Neuronal stem cell (in vitro differentiated cells): ENCODE results near the gene MEGF9.
"Not testable (repeated sequence)": the region's sequence is repeated elsewhere in the genome, so short reads cannot be mapped to it uniquely, and the experiment has no call there.

Experiments
- DNase-seq: peaks from one replicate; pipeline ENCODE4 v3.0.0-alpha.2; 2013; ENCODE audit warnings: low spot score
- H2AFZ ChIP-seq: one replicate; pipeline ENCODE4 v1.6.1; 2013; ENCODE audit warnings: mild to moderate bottlenecking, low read length, inconsistent platforms
- H2AK5ac ChIP-seq: 2 replicates; pipeline ENCODE4 v1.6.1; 2013; ENCODE audit warnings: low read depth, mild to moderate bottlenecking, inconsistent platforms, low read length, moderate library complexity, mixed read lengths
- H2BK120ac ChIP-seq: 2 replicates; pipeline ENCODE4 v1.6.1; 2013; ENCODE audit warnings: low read depth, mild to moderate bottlenecking, inconsistent platforms, low read length, moderate library complexity, mixed read lengths
- H2BK12ac ChIP-seq: one replicate; pipeline ENCODE4 v1.6.1; 2013; ENCODE audit warnings: low read length, inconsistent platforms
- H2BK15ac ChIP-seq: 2 replicates; pipeline ENCODE4 v1.6.1; 2013; ENCODE audit warnings: mild to moderate bottlenecking, low read length, inconsistent platforms, mixed read lengths
- H2BK5ac ChIP-seq: one replicate; pipeline ENCODE4 v1.6.1; 2013; ENCODE audit warnings: inconsistent platforms, mild to moderate bottlenecking, low read length, moderate library complexity
- H3K14ac ChIP-seq: one replicate; pipeline ENCODE4 v1.6.1; 2013; ENCODE audit warnings: low read length, inconsistent platforms
- H3K18ac ChIP-seq: 2 replicates; pipeline ENCODE4 v1.6.1; 2013; ENCODE audit warnings: low read length, inconsistent platforms
- H3K23ac ChIP-seq: 2 replicates; pipeline ENCODE4 v1.6.1; 2013; ENCODE audit warnings: low read depth, mild to moderate bottlenecking, mixed read lengths, low read length, inconsistent platforms; ENCODE audit not compliant: poor library complexity
- H3K27ac ChIP-seq: replicated peaks from 3 replicates; pipeline ENCODE4 v1.5.1; 2013; ENCODE audit warnings: low read length, inconsistent platforms
- H3K27me3 ChIP-seq, 3 experiments: 2 replicates each; pipeline ENCODE4 v1.6.1; 2013; ENCODE audit warnings: low read length in 3 of 3, mild to moderate bottlenecking in 2 of 3, inconsistent platforms in 1 of 3, low read depth in 1 of 3, mixed read lengths in 1 of 3, moderate library complexity in 1 of 3; ENCODE audit not compliant: control insufficient read depth in 3 of 3, insufficient read depth in 3 of 3
- H3K36me3 ChIP-seq, 2 donors: replicated peaks in 1 of 2; 2 replicates each; pipeline ENCODE4 v1.6.1; 2013; ENCODE audit warnings: low read length in 2 of 2; ENCODE audit not compliant: control insufficient read depth in 2 of 2, insufficient read depth in 2 of 2
- H3K4ac ChIP-seq: 2 replicates; pipeline ENCODE4 v1.6.1; 2013; ENCODE audit warnings: inconsistent platforms, mild to moderate bottlenecking, low read length, moderate library complexity
- H3K4me1 ChIP-seq, 2 donors: 1 replicate in 1 of 2; 2 replicates in 1 of 2; pipeline ENCODE4 v1.6.1; 2013; ENCODE audit warnings: low read length in 2 of 2, low read depth in 1 of 2; ENCODE audit not compliant: control insufficient read depth in 2 of 2, insufficient read depth in 1 of 2
- H3K4me2 ChIP-seq: one replicate; pipeline ENCODE4 v1.6.1; 2013; ENCODE audit warnings: mild to moderate bottlenecking, low read length, inconsistent platforms; ENCODE audit not compliant: insufficient read depth, poor library complexity, severe bottlenecking
- H3K4me3 ChIP-seq, 2 donors: 2 replicates each; pipeline ENCODE4 v1.5.1; 2013; ENCODE audit warnings: low read length in 2 of 2, mild to moderate bottlenecking in 2 of 2, inconsistent platforms in 1 of 2, moderate library complexity in 1 of 2
- H3K79me1 ChIP-seq: one replicate; pipeline ENCODE4 v1.6.1; 2013; ENCODE audit warnings: low read depth, mild to moderate bottlenecking, inconsistent platforms, low read length, moderate library complexity
- H3K9ac ChIP-seq: one replicate; pipeline ENCODE4 v1.6.1; 2013; ENCODE audit warnings: mild to moderate bottlenecking, low read depth, low read length, inconsistent platforms; ENCODE audit not compliant: poor library complexity
- H3K9me3 ChIP-seq, 2 donors: replicated peaks in 1 of 2; 2 replicates each; pipeline versions ENCODE3 to v1.6.1; 2013; ENCODE audit warnings: low read length in 2 of 2, mild to moderate bottlenecking in 2 of 2, inconsistent platforms in 1 of 2, low read depth in 1 of 2, mixed read lengths in 1 of 2, moderate library complexity in 1 of 2; ENCODE audit not compliant: control insufficient read depth in 2 of 2, insufficient read depth in 1 of 2
- H4K8ac ChIP-seq: one replicate; pipeline ENCODE4 v1.6.1; 2013; ENCODE audit warnings: low read depth, mild to moderate bottlenecking, inconsistent platforms, low read length, moderate library complexity
- H4K91ac ChIP-seq: one replicate; pipeline ENCODE4 v1.6.1; 2013; ENCODE audit warnings: low read length, low read depth, mild to moderate bottlenecking, inconsistent platforms; ENCODE audit not compliant: poor library complexity
- WGBS, 2 donors: extraction: QIAGEN DNeasy Blood & Tissue Kit; methylation state at CpG; one replicate each; pipeline ENCODE4 v1.1.7; 2013; ENCODE audit warnings: missing lambda C conversion rate in 2 of 2, mixed read lengths in 1 of 2; ENCODE audit not compliant: insufficient read length in 2 of 2, insufficient replicate concordance in 1 of 2; ENCODE audit errors: extremely low coverage in 2 of 2; 5-methylcytosine and 5-hydroxymethylcytosine counted together

The MEGF9 gene

GRCh38 chr9:120750421-120750820, 36.2 kb upstream of the MEGF9 start:
- Histone ChIP-seq H2BK12ac (no peak overlapping the region), H3K27me3 (no peaks in the 10 kb centered on the region), H3K4me1 (no peaks in the 10 kb centered on the region), H2BK15ac (no peak overlapping the region), H3K4ac (no peak overlapping the region), H2BK5ac (no peak overlapping the region), H2AK5ac (no peak overlapping the region), H3K79me1 (no peaks in the 10 kb centered on the region), H3K9me3 (no peaks in the 10 kb centered on the region), H3K36me3 (no peaks in the 10 kb centered on the region), H4K91ac (no peak overlapping the region), H2BK120ac (no peak overlapping the region), H3K23ac (no peak overlapping the region), H3K14ac (no peak overlapping the region), H3K4me3 (no peak overlapping the region), H3K4me2 (no peak overlapping the region), H4K8ac (no peak overlapping the region), H2AFZ (no peak overlapping the region), H3K9ac (no peak overlapping the region), H3K18ac (no peak overlapping the region), H3K27ac (no peak overlapping the region)
- no CpG with 5 or more reads among the region's 5 CpGs for WGBS, 2 donors
- no peak for DNase-seq

DNA sequence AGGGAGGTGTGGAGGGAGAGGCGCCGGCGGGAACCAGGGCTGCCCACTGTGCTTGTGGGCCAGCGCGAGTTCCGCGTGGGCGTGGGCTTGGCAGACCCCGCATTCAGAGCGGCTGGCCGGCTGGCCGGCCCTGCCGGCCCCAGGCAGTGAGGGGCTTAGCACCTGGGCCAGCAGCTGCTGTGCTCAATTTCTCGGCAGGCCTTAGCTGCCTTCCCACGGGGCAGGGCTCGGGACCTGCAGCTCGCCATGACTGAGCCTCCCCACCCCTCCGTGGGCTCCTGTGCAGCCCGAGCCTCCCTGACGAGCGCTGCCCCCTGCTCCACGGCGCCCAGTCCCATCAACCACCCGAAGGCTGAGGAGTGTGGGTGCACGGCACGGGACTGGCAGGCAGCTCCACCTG, 32.1 kb upstream of the MEGF9 start:
- H3K9me3 ChIP-seq, H2AK5ac ChIP-seq, H2BK12ac ChIP-seq, H3K79me1 ChIP-seq, H2BK15ac ChIP-seq, H3K27ac ChIP-seq, H3K4me1 ChIP-seq, H3K4me3 ChIP-seq, H3K4me2 ChIP-seq, H3K4ac ChIP-seq, H2AFZ ChIP-seq, DNase-seq, H3K23ac ChIP-seq, H3K36me3 ChIP-seq, H3K9ac ChIP-seq, H3K18ac ChIP-seq, H3K27me3 ChIP-seq, H2BK120ac ChIP-seq, H4K91ac ChIP-seq, H3K14ac ChIP-seq, H2BK5ac ChIP-seq: not testable (repeated sequence)
- no CpG with 5 or more reads among the region's 26 CpGs for WGBS, 2 donors
- H4K8ac ChIP-seq, result peak overlapping the region; percentile 17

- Histone ChIP-seq H3K4me1 (no peaks in the 10 kb centered on the region), H3K4me3 (no peak overlapping the region), H2AK5ac (no peak overlapping the region), H3K27ac (no peak overlapping the region), H2BK12ac (no peak overlapping the region), H3K27me3 (no peaks in the 10 kb centered on the region), H3K9me3 (no peaks in the 10 kb centered on the region), H3K4ac (no peak overlapping the region), H4K91ac (no peak overlapping the region), H3K23ac (no peak overlapping the region), H3K14ac (no peak overlapping the region), H4K8ac (no peak overlapping the region), H3K79me1 (no peaks in the 10 kb centered on the region), H2BK120ac (no peak overlapping the region), H2BK5ac (no peak overlapping the region), H3K36me3 (no peaks in the 10 kb centered on the region), H2AFZ (no peak overlapping the region), H3K4me2 (no peak overlapping the region), H2BK15ac (no peak overlapping the region), H3K18ac (no peak overlapping the region), H3K9ac (no peak overlapping the region)
- no CpG with 5 or more reads among the region's 6 CpGs for WGBS, 2 donors
- no peak for DNase-seq
Observed at GRCh38 chr9:120745278-120745677, 31.0 kb upstream of the MEGF9 start.

DNA sequence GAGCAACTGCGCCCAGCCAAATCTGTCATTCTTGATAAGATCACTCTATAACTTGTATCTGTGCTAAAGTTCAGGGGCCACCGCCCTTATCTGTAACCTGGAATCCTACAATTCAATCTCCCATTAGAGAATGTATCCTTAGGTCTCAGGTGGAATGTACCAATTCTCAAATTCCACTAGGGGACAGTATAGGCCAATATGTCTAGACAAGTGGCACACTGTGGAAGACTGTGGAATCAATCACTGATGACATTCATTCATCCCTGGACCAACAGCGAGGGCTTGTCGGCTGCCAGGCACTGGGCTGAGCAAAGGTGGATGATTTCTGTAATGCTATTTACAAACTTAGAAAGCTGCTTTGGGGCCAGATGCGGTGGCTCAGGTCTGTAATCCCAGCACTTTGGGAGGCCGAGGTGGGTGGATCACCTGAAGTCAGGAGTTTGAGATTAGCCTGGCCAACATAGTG, 28.7 kb upstream of the MEGF9 start:
- Histone ChIP-seq H3K9me3 (no peaks in the 10 kb centered on the region), H3K4me3 (no peak overlapping the region), H2BK15ac (no peak overlapping the region), H2BK120ac (no peak overlapping the region), H2AFZ (no peak overlapping the region), H3K4me2 (no peak overlapping the region), H3K27ac (no peak overlapping the region), H3K14ac (no peak overlapping the region), H4K8ac (no peak overlapping the region), H3K27me3 (no peaks in the 10 kb centered on the region), H3K23ac (no peak overlapping the region), H3K79me1 (no peaks in the 10 kb centered on the region), H3K4me1 (no peaks in the 10 kb centered on the region), H4K91ac (no peak overlapping the region), H3K4ac (no peak overlapping the region), H3K18ac (no peak overlapping the region), H2AK5ac (no peak overlapping the region), H2BK12ac (no peak overlapping the region), H2BK5ac (no peak overlapping the region), H3K9ac (no peak overlapping the region), H3K36me3 (no peaks in the 10 kb centered on the region)
- no CpG with 5 or more reads among the region's 6 CpGs for WGBS, 2 donors
- DNase-seq, result no peak
